Activated T-helper 1 cell treated with anti-CD3 and anti-CD28 coated beads, Interleukin-2, amount 50 U/mL, for 16 hours (primary cell): Measurements from ENCODE around the gene CDNF.
A peak's percentile ranks its signal among the peaks of the same experiment; 100 is the strongest.
"Not testable (repeated sequence)": the region's sequence is repeated elsewhere in the genome, so short reads cannot be mapped to it uniquely, and the experiment has no call there.

ENCODE experiments used
- DNase-seq, 2 donors: peaks; one replicate each; pipeline ENCODE4 v3.0.0-alpha.2; 2020; ENCODE audit warnings: low read depth in 1 of 2, low spot score in 1 of 2

Gene CDNF

GRCh38 chr10:14839305-14839695, 1.5 kb upstream of the CDNF start:
- DNase-seq = no peak

GRCh38 chr10:14838582-14839304, 906 bp upstream of the CDNF start:
- peak in 1 of 2 donors; percentile 11 for DNase-seq

GRCh38 chr10:14837003-14837756, 657 bp downstream of the CDNF start:
- DNase-seq = no peak

- no peak for DNase-seq
Measured at GRCh38 chr10:14836208-14836607, 1.6 kb downstream of the CDNF start.

- DNase-seq = no peak
Measured at GRCh38 chr10:14833106-14833505, 4.7 kb downstream of the CDNF start.

DNA sequence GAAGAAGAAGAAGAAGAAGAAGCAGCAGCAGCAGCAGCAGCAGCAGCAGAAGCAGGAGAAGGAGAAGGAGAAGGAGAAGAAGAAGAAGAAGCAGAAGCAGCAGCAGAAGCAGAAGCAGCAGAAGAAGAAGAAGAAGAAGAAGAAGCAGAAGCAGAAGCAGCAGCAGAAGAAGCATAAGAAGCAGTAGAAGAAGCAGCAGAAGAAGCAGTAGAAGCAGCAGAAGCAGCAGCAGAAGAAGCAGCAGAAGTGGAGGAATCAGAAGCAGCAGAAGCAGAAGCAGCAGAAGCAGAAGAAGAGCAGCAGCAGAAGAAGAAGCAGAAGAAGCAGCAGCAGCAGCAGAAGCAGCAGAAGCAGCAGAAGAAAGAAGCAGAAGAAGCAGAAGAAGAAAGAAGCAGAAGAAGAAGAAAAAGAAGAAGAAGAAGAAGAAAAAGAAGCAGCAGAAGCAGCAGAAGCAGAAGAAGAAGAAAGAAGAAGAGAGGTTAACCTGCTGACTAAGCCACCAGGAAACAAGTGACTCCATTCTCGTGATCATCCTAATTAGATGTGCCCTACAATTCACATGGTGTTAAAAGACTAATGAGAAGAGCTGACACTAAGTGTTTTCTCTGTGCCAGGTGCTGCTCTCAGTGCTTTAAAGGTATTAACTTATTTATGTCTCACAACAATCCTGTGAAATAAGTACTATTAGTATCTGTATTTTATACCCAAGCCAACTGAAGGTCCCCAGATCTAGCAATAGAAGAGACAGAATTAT, 11.6 kb downstream of the CDNF start:
- DNase-seq = no peak

GRCh38 chr10:14823966-14824365, 13.9 kb downstream of the CDNF start:
- no peak for DNase-seq

GRCh38 chr10:14822879-14823755, 14.7 kb downstream of the CDNF start:
- no peak for DNase-seq

- DNase-seq = no peak
Measured at GRCh38 chr10:14821635-14822375, 16.0 kb downstream of the CDNF start.

DNA sequence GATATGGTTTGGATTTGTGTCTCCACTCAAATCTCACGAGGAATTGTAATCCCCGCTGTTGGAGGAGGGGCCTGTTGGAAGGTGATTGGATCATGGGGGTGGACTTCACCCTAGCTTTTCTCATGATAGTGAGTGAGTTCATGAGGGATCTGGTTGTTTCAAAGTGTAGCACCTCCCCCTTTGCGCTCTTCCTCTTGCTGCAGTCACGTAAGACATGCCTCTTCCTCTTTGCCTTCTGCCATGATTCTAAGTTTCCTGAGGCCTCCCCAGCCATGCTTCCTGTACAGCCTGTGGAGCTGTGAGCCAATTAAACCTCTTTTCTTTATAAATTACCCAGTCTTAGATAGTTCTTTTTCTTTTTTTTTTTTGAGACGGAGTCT, 17.1 kb downstream of the CDNF start:
- no peak for DNase-seq

GRCh38 chr10:14820010-14820774, 17.6 kb downstream of the CDNF start:
- DNase-seq = no peak

DNA sequence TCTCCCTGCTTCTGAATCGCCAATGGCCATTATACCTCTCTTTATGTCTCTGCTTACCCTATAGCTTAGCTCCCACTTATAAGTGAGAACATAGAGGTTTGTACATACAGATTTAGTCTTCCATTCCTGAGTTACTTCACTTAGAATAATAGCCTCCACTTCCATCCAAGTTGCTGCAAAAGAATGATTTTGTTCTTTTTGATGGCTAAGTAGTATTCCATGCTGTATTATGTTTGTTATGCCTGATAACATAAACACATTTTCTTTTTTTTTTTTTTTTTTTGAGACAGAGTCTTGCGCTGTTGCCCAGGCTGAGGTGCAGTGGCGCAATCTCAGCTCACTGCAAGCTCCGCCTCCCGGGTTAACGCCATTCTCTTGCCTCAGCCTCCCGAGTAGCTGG, 21.1 kb downstream of the CDNF start:
- not testable (repeated sequence) for DNase-seq

DNA sequence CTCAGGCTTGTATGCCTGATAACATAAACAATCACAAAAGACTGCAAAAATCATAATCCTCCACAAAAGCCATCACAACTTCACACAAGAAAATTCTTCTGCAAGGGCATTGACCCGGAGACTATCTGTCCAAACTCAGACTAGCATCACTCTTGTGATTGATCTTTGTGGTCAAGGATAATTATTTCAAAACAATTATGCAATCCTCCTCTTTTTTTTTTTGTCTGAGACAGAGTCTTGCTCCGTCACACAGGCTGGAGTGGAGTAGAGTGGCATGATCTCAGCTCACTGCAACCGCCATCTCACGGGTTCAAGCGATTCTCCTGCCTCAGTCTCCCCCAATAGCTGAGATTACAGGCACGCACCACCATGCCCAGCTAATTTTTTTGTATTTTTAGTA, 22.2 kb downstream of the CDNF start:
- DNase-seq = no peak

DNA sequence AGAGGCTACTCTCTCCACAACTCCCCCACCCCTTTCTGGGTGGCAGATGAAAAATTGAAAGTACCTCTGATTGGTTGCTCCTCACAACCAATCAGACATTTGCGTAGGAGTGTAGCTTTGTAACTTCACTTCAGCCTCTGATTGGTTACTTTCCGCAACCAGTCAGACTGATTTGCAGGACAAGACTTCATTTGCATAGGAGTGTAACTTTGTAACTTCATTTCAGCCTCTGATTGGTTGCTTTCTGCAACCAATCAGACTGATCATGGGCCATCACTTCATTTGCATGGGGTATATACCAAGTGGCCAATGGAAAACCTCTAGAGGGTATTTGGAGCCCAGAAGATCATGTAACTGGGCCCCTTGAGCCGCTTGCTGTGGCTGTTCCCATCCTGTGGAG, 25.6 kb downstream of the CDNF start:
- no peak for DNase-seq

DNA sequence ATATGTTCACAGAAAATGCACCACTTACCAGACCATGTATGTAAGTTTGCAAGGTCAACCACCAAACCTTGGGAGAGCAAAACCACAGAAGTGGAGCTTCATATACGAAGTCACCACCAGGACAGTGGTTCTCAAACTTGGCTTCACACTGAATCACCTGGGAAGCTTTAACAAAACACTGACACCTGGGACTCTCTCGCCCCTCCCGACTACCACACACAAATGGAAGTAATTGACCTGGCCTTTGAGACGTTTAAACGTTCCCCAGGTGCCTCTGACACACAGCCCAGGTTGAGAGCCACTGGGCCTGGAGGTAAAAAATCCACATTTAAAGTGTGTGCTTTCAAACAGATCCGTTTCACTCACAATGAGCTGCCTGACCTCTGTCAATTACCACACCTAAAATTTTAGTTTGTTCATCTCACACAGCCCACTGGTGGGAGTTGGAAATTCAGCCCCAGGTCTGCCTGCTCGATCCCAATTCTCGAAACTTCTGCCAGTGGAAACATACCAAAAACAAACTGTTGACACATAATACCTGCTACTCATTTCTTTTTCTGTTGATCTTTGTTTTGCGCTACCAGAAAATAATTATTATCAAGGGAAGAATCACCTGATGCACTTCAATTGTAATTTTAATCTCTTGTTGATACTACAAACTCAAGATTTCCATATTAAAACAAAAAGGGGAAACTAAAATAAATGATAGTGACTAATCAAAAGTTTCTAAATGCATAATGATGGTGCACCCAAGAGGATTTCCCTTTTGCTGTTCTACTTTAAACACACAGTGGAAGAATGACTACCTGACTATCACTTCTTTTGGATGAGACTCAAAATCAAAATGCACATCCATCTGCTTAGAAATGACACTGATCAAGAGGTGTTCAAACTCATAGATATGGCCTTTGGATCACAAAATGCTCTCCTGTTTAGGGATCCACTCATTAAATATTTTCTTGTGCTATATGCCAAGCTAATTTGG, 26.6 kb downstream of the CDNF start:
- DNase-seq = no peak

GRCh38 chr10:14806318-14806717, 31.5 kb downstream of the CDNF start:
- DNase-seq = no peak

DNA sequence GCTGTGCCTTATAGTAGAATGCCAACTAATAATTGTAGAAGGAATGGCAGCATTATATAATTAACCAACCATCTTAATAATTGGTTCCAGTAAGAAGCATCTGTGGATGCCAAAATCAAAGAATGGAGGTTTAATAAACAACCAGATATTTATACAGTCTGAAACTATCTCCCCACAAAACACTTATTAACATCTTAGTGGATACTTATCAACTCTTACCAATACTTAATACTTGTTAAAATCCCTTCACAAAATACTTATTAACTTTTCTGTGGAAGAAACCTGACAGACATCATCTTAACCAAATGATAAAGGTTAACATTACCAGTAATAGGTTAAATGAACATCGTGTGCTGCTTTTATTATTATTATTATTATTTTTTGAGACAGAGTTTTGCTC, 34.0 kb downstream of the CDNF start:
- DNase-seq = no peak

- no peak for DNase-seq
Measured at GRCh38 chr10:14801723-14802122, 36.1 kb downstream of the CDNF start.
